RWPE2 (cell line): ENCODE data around the gene SKIDA1.

Source experiments
- ATAC-seq: fragments of 200-7000 bp; cut with Tn5 transposase; 3 replicates; pipeline ENCODE4 v1.9.1; 2021; ENCODE audit warnings: low read depth
- DNase-seq: peaks from one replicate; pipeline ENCODE4 v3.0.0-alpha.2; 2020; ENCODE audit warnings: low spot score
- H3K27ac ChIP-seq: fragments of 450-650 bp; 2 replicates; pipeline ENCODE4 v1.5.1; 2017; ENCODE audit warnings: mild to moderate bottlenecking; ENCODE audit not compliant: poor library complexity, severe bottlenecking
- H3K27me3 ChIP-seq: fragments of 250-450 bp; sonication (Bioruptor Pico); 2 replicates; pipeline ENCODE4 v1.5.1; 2021; ENCODE audit warnings: mild to moderate bottlenecking, moderate library complexity; ENCODE audit not compliant: insufficient read depth, poor library complexity, severe bottlenecking
- H3K36me3 ChIP-seq: fragments of 250-450 bp; sonication (Bioruptor Pico); 2 replicates; pipeline ENCODE4 v1.5.1; 2020; ENCODE audit warnings: low read depth, mild to moderate bottlenecking, moderate library complexity
- H3K4me1 ChIP-seq: fragments of 250-450 bp; sonication (Bioruptor Pico); 2 replicates; pipeline ENCODE4 v1.5.1; 2021; ENCODE audit warnings: mild to moderate bottlenecking, moderate library complexity; ENCODE audit not compliant: insufficient read depth, poor library complexity, severe bottlenecking
- H3K4me3 ChIP-seq: fragments of 250-450 bp; sonication (Bioruptor Pico); 2 replicates; pipeline ENCODE4 v1.5.1; 2021; ENCODE audit warnings: mild to moderate bottlenecking, moderate library complexity; ENCODE audit not compliant: severe bottlenecking
- H3K9me3 ChIP-seq: fragments of 250-450 bp; sonication (Bioruptor Pico); 2 replicates; pipeline ENCODE4 v1.5.1; 2021; ENCODE audit warnings: mild to moderate bottlenecking, moderate library complexity; ENCODE audit not compliant: severe bottlenecking
- TF ChIP-seq, protein P1 (sequence below): fragments of 450-650 bp; IDR thresholded peaks from one replicate; pipeline ENCODE4 v1.5.1; 2017; ENCODE audit warnings: mild to moderate bottlenecking, moderate library complexity; ENCODE audit not compliant: poor library complexity, severe bottlenecking

The SKIDA1 gene

DNA sequence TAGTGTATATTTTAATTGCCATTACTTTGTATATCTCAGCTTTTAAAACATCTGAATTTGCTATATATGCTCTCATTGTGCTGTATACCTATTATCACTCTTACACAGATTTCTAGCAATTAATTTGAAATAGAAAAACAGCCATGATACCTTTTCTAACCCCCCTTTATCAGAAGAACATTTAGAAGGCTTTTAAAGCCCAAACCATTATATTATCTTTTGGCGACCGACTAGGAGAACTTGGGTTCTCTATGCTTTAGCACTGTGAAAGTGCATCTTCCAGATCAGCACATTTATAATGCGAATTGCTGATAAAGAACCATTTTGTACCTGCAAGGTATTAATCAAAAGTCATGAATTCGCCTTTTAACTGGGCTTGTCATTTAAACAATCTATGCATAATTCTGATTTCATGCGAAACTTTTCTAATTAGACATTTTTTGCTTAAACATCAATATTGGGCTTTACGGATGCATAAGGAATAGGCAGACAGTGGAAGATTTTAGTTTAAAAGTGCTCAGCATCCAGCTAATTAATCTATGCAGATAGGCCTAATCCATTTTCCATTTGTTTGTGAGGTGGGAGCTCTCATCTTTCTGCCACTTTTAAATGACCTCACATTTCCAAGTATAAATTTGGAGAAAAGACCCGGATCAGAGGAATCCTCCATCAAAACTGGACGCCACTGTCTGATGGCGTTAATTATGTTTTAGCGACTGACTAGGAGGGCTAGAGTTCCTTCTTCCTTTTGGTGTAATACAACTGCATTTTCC lies 7.4 kb upstream of the SKIDA1 start:
- Histone ChIP-seq H3K27ac (peak overlapping the region; percentile 90), H3K4me3 (peak overlapping the region; percentile 48), H3K4me1 (peaks cover 35% of the 10 kb centered on the region), H3K27me3 (no peaks in the 10 kb centered on the region), H3K9me3 (no peaks in the 10 kb centered on the region), H3K36me3 (peaks cover 17% of the 10 kb centered on the region)
- TF ChIP-seq, protein P1, sequence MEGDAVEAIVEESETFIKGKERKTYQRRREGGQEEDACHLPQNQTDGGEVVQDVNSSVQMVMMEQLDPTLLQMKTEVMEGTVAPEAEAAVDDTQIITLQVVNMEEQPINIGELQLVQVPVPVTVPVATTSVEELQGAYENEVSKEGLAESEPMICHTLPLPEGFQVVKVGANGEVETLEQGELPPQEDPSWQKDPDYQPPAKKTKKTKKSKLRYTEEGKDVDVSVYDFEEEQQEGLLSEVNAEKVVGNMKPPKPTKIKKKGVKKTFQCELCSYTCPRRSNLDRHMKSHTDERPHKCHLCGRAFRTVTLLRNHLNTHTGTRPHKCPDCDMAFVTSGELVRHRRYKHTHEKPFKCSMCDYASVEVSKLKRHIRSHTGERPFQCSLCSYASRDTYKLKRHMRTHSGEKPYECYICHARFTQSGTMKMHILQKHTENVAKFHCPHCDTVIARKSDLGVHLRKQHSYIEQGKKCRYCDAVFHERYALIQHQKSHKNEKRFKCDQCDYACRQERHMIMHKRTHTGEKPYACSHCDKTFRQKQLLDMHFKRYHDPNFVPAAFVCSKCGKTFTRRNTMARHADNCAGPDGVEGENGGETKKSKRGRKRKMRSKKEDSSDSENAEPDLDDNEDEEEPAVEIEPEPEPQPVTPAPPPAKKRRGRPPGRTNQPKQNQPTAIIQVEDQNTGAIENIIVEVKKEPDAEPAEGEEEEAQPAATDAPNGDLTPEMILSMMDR: no peak
- no peak for ATAC-seq
- no peak for DNase-seq

DNA sequence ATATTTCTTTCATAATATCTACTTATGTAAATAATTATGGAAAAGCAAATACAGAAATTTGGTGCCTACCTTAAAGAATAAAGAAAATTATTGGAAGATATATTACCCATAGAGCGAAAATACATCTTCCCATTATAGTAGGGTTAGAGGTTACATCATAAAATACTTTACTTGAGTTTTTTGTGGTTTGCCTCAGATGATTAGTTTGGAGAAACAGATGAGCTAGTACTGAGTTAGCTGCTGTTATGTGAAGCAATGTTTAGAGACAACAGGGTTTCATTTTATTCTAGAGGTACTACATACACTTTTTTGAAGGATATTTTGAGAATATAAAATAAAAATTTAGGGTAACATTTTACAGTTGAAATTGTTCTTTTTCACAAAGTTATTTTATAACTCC lies 5.7 kb upstream of the SKIDA1 start:
- no peak overlapping the region for H3K27ac ChIP-seq
- ATAC-seq: no peak
- TF ChIP-seq, protein P1: no peak
- H3K36me3 ChIP-seq: peaks cover 6% of the 10 kb centered on the region
- no peaks in the 10 kb centered on the region for H3K27me3 ChIP-seq
- peaks cover 35% of the 10 kb centered on the region for H3K4me1 ChIP-seq
- H3K9me3 ChIP-seq: no peaks in the 10 kb centered on the region
- H3K4me3 ChIP-seq: no peak overlapping the region
- DNase-seq: no peak

DNA sequence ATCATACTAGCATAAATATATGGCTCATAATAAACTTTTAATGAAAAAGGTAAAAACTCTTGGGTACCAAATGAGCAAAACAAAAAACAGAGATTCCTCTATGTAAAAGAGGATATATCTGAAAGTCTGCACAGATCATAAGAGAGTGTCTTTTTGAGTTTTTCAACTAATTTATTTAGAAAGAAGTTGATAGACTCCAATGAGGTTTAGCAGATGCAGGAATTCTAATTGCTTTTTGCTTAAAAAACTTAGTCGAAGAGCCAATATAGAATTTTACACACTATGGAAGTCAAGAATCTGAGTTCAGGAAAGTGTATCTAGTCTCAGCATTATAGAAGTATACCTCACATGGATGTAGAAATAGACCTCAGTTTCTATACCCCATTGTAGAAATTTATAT lies 5.2 kb upstream of the SKIDA1 start:
- no peak overlapping the region for H3K4me3 ChIP-seq
- DNase-seq (no peak), ATAC-seq (no peak)
- H3K36me3 ChIP-seq: peaks cover 2% of the 10 kb centered on the region
- TF ChIP-seq, protein P1: no peak
- no peaks in the 10 kb centered on the region for H3K9me3 ChIP-seq
- H3K4me1 ChIP-seq: peaks cover 35% of the 10 kb centered on the region
- no peak overlapping the region for H3K27ac ChIP-seq
- H3K27me3 ChIP-seq: no peaks in the 10 kb centered on the region

DNA sequence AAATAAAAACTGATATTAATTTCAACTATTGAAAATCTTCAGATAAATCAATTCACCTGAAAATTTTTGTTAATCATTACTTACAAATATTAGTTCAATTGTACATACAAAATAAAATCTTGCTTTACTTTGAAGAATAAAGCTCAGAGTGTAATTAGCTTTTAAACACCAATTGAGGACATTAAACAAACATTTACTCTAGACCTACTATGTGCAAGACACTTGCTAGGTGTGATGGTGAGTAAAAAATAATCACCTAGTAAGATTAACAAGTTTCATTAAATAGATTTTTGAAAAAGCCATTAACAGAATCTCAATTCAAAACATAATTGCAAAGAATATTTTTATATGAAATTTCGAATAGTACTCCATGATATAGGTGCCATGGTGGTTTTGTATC lies 4.7 kb upstream of the SKIDA1 start:
- Histone ChIP-seq H3K4me1 (peaks cover 35% of the 10 kb centered on the region), H3K9me3 (no peaks in the 10 kb centered on the region), H3K36me3 (no peaks in the 10 kb centered on the region; the same call in 1 of the 2 replicates), H3K4me3 (no peak overlapping the region), H3K27me3 (no peaks in the 10 kb centered on the region), H3K27ac (no peak overlapping the region)
- ATAC-seq: no peak
- DNase-seq: no peak
- TF ChIP-seq, protein P1: no peak
